ENCODE measurements around the gene FLT1.

The FLT1 gene

DNA sequence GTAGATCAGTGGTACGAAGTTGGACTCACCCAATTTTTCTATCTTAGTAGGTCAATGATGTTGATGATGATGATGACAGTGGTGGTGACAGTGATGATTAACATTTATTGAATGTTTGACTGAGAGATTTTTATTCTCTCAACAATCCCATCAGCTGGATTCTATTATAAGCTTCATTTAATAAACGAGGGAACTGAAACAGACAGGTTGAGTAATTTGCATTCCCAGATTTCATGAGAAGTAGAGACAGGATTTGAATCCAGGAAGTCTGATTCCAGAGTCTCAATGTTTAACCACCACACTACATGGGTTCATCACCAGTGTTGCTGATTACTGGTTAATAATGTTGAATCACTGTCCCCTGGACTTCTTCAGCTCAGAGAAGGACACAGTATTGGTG lies 168.9 kb downstream of the FLT1 start:
- TF ChIP-seq, protein P1, sequence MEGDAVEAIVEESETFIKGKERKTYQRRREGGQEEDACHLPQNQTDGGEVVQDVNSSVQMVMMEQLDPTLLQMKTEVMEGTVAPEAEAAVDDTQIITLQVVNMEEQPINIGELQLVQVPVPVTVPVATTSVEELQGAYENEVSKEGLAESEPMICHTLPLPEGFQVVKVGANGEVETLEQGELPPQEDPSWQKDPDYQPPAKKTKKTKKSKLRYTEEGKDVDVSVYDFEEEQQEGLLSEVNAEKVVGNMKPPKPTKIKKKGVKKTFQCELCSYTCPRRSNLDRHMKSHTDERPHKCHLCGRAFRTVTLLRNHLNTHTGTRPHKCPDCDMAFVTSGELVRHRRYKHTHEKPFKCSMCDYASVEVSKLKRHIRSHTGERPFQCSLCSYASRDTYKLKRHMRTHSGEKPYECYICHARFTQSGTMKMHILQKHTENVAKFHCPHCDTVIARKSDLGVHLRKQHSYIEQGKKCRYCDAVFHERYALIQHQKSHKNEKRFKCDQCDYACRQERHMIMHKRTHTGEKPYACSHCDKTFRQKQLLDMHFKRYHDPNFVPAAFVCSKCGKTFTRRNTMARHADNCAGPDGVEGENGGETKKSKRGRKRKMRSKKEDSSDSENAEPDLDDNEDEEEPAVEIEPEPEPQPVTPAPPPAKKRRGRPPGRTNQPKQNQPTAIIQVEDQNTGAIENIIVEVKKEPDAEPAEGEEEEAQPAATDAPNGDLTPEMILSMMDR (IDR thresholded peaks at IDR 0.05; ENCODE audit: low read depth, low read length): no peak
- no peak for DNase-seq (ENCODE audit: low read depth in 2 of 2)
- no peak overlapping the region for H3K4me3 ChIP-seq (replicated peaks in 1 of 2; ENCODE audit: low read depth in 2 of 2, low read length in 2 of 2)

DNA sequence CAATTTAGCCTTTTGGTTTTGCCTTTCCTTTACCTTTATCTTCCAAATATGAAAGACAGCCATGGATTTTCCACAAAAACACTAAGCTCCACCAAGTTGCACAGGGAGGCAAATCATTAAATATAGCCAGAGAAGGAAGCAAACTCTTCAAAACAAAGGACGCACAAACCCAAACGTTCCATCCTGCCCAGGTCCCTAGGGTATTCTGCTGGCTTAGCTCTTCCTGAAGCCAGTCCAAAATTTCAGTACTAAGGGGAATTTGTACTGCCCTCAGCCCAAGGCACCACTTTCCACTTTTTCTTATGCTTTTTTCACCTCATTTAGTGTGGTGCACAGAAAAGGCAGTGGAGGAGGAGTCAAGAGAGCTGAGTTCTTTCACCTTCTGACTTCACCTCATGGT lies 169.9 kb downstream of the FLT1 start:
- TF ChIP-seq, protein P1 (IDR thresholded peaks at IDR 0.05; ENCODE audit: low read depth, low read length): no peak
- no peak overlapping the region for H3K4me3 ChIP-seq (replicated peaks in 1 of 2; ENCODE audit: low read depth in 2 of 2, low read length in 2 of 2)
- peak; percentile 71 to 77 for DNase-seq (ENCODE audit: low read depth in 2 of 2)

DNA sequence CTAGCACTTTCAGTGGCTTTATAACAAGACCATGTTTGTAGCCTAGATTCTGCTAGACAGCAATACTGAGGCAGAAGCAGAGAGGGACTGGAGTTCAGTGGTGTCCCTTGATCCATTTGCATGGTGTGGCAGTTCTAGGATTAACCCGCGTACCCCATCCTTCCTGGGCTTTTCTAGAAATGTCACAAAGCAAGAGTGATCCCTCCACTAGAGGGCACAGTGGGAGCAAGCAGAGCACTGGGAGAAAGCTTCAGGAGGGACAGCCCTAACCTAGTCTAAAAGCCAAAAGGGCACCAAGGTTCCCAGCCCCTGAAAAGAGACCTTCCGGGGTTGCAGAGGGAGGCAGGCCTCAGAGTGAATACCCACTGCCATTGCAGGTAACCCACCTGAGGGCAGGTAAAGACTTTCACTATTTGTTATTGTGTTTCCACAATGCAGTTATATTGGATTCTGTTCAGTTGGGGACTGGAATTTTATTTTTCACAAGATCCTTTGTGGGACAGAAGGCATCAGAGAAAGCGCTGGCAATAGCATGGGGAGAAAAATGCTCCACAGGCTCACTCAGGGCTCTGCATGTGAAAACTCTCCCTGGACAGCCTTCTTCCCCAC lies 170.6 kb downstream of the FLT1 start:
- DNase-seq (ENCODE audit: low read depth in 2 of 2): peak; percentile 80 to 82
- TF ChIP-seq, protein P1 (IDR thresholded peaks at IDR 0.05; ENCODE audit: low read depth, low read length): peak; percentile 89
- H3K4me3 ChIP-seq (replicated peaks in 1 of 2; ENCODE audit: low read depth in 2 of 2, low read length in 2 of 2): no peak overlapping the region

DNA sequence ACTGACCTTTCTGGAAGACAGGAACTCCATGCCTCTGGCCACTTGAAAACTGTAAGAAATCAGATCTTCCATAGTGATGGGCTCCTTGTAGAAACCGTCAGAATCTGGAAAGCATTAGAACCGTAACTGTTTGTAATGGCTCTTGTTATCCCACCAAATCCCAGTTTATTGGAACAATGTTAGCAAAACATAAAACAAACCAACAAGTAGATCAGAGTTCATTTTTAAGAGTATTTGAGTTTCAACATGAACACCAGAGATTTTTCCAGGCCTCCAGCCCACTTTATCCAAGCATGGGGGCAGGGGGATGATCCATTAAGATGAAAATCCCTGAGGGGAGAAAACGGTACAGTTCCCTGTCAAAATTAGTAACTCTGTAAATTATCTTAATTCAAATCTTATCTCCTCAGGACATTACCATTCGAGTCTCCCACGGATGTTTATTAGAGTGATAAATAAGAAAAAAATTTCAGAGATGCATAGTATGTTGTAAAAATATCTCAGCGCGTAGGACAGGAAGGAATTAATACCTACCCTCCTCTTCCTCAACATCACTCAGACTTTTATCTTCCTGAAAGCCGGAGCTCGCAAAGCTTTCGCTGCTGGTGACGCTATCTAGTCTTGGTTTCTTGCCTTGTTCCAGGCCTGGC lies 172.5 kb downstream of the FLT1 start:
- TF ChIP-seq, protein P1 (IDR thresholded peaks at IDR 0.05; ENCODE audit: low read depth, low read length): no peak
- DNase-seq (ENCODE audit: low read depth in 2 of 2): no peak
- no peak overlapping the region for H3K4me3 ChIP-seq (replicated peaks in 1 of 2; ENCODE audit: low read depth in 2 of 2, low read length in 2 of 2)

DNA sequence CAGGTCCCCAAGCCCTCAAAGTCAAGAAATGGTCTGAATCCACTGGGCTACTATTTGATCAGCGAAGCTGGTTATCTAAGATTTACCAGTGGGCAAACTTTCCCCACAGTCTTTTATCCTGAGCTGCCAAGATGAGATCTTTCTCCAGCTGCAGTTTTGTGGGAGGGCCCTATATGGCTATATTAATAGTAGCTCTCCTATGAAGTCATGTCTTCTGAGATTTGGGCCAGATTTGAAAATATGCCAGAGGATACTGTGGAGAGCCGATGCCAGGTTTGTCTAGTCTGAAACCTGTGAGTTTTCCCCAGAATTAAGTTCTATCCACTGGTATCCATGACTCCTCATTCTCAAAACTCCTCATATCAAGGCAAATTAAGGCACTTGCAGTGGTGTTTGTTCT lies 173.2 kb downstream of the FLT1 start:
- DNase-seq (ENCODE audit: low read depth in 2 of 2): no peak
- H3K4me3 ChIP-seq (replicated peaks in 1 of 2; ENCODE audit: low read depth in 2 of 2, low read length in 2 of 2): no peak overlapping the region
- TF ChIP-seq, protein P1 (IDR thresholded peaks at IDR 0.05; ENCODE audit: low read depth, low read length): no peak

DNA sequence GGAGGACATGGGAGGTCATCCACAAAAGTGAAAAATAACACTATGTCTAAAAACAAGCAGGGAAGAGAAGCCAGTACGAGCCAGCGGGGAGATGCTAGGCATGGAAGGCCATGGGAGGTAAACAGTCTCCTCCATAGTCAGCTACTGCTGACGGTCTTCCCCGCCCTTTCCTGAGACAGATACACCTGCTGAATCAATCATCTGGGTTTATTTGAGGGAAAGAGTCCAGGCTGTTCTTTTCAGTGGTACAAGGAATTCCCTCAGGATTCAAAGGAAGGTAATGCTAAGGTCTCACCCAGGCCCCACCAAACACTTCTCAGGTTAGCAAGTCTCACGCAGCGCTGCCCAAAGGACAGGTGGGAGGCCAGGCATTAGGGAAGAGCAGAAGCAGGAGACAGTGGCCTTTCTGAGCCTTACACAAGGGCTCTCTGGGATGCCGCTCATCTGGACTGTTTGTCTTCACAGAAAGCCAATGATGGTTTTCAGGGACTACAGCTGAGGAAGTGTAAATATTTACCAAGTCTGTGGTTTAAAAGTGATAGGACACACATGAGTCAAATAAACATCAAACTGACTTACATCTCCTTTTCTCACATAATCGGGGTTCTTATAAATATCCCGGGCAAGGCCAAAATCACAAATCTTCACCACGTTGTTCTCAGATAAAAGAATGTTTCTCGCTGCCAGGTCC lies 173.9 kb downstream of the FLT1 start:
- H3K4me3 ChIP-seq (replicated peaks in 1 of 2; ENCODE audit: low read depth in 2 of 2, low read length in 2 of 2): no peak overlapping the region
- TF ChIP-seq, protein P1 (IDR thresholded peaks at IDR 0.05; ENCODE audit: low read depth, low read length): no peak
- no peak for DNase-seq (ENCODE audit: low read depth in 2 of 2)

Data from cardiac fibroblast (primary cell).